Activated CD4-positive, alpha-beta T cell treated with anti-CD3 and anti-CD28 coated beads for 4 hours (primary cell): ENCODE results near the gene VWA5A.
"Not testable (repeated sequence)": the region's sequence is repeated elsewhere in the genome, so short reads cannot be mapped to it uniquely, and the experiment has no call there.

ENCODE experiments used
- DNase-seq, 2 donors: peaks; one replicate each; pipeline ENCODE4 v3.0.0-alpha.2; 2020

Gene VWA5A

GRCh38 chr11:124093330-124093729, 21.9 kb upstream of the VWA5A start:
- no peak for DNase-seq

DNA sequence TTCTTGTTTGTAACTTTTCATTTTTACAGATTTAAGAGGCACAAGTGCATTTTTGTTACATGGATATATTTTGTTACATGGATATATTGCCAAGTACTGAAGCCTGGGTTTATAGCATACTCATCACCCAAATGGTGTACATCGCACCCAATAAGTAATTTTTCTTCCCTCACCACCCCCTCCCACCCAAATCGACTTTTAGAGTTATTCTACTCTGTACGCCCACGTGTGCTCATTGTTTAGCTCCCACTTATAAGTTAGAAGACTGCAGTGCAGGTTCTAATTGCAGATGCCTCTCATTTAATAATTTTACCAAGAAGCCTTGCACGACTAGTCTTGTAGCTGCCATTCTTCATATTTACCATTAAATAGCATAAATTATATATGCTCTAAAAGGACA, 20.5 kb upstream of the VWA5A start:
- no peak for DNase-seq

DNA sequence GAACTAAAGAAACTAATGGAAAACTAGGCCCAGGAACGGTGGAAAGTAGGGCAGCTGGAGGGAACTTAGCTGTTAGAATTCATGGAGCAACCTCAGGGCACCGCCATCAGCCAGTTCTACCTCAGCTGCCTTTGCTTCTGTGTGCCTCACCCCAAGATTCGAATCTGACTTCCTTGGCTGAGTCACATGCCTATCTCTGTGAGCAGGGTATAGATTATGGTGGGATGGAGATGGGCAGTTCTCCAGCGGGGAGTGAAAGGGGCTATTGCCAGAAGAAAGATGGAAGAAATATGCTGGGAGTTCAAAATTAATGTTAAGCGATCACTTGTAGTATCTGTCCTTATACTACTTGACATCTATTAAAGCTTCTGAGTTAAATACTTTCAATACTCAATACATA, 18.9 kb upstream of the VWA5A start:
- no peak for DNase-seq

GRCh38 chr11:124098141-124098540, 17.1 kb upstream of the VWA5A start:
- no peak for DNase-seq

GRCh38 chr11:124101737-124102136, 13.5 kb upstream of the VWA5A start:
- DNase-seq, result no peak

GRCh38 chr11:124108156-124108555, 7.1 kb upstream of the VWA5A start:
- DNase-seq, result no peak

GRCh38 chr11:124109377-124109776, 5.9 kb upstream of the VWA5A start:
- DNase-seq, result no peak

- no peak for DNase-seq
These were observed 5.0 kb upstream of the VWA5A start for GRCh38 chr11:124110201-124110600.

DNA sequence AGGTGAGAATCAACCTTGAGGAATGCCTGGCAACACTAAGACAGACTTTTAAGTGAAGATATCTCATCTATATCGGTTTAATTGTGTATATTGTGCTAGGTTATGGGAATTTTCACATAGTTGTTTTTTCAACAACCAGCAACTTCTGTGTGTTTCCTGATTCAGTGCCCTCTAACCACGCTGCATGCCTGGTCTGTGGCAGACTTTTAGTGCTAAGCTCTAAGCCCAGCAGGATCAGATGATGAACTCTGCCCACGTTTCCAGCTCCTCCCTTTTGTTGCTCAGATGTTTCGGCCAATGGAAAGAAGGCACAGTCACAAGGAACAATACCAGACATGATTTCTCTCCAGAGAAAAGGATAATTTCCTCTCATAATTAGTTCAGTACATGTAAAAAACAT, 1.4 kb upstream of the VWA5A start:
- DNase-seq, result no peak

DNA sequence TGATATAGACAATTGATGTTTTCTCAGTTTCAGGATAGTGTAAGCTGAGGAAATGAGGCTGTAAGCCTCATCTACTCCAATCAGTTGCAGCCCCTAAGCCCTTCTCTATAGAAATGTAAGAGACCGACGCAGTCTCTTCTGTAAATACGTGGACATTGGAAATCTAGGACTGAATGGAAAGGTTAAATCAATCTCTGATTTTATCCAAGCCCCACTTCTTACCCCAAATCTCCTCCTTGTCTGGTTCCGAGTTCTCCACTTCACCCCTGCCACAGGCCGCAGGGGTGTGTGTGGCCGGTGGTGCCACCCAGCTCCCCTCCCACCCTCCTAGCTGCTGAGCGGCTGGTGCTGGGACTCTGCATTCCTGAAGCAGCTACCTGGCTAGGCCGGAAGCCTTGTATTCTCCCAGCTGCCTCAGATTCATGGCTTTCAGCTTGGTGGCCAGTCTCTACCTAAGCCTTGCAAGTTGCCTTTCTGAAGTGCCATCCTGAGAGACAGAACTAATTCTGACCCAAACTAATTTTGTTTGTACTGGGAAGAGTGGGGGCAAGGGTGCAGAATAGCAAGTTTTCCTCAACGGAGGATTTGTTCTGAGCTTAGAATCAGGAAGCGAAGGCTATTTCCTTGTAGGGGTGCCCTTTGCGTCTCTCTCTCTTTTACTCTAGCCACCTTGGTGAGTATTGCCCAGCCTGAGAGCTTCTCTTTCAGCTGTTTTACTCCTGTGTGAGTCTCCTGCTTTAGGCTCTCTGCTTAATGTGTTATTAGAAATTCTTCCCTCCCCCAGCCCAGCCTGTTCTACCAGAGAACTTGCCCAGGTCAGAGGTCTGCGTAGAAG, 749 bp downstream of the VWA5A start:
- peak in 1 of 2 donors; percentile 2 for DNase-seq

DNA sequence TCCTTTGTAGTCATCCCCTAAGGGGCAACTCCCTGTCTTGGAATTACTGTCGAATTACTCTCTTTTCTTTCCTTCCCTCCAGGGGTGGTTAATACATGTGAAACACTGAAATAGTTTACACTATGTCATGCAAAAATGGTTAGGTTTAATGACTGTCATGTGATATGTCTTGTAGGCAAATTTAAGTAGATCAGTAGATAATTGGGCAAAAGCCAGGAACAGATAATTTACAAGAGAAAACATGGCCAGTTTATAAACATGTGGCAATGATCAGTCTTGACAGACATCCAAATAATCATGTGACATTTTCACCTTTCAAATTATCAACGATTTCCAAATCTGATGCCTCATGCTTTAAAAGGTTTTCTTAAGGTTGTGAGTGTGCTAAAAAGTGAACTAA, 3.9 kb downstream of the VWA5A start:
- no peak for DNase-seq

DNA sequence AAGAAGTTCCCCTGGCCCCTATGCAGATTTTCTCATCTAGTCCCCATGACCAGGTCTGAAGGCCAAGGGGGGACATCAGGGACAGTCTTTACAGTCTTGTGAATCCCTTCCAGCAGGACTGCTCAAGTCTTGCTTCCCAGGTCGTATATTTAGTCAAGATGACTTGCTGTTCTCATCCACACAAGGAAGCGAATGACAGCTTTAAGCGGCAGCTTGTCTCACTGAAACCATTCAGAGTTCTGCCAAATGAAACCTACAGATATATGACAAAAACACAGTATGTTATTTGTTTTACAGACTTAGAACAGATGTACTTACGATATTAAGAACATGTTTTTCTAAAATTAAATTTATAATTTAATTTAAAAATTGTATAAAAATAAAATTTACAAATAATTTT, 5.6 kb downstream of the VWA5A start:
- DNase-seq, result no peak

GRCh38 chr11:124122123-124122522, 6.9 kb downstream of the VWA5A start:
- no peak for DNase-seq

DNA sequence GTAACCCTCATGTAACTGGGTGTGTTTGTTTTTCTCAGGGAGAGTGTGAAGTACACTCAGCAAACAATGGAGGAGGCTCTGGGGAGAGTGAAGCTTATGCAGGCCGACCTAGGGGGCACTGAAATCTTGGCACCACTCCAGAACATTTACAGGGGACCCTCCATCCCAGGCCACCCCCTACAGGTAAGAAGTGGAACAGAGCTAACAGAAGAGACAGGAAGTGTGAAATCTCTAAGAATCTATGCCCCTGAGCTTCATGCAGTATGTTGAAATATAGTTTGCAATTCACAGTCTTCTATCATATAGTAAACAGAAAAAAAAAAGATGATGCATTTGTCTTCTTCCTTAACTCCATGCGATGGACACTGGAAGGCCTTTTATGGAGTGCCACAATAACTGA, 8.4 kb downstream of the VWA5A start:
- no peak for DNase-seq

- DNase-seq, result not testable (repeated sequence)
These were observed 11.9 kb downstream of the VWA5A start for GRCh38 chr11:124127134-124127533.

DNA sequence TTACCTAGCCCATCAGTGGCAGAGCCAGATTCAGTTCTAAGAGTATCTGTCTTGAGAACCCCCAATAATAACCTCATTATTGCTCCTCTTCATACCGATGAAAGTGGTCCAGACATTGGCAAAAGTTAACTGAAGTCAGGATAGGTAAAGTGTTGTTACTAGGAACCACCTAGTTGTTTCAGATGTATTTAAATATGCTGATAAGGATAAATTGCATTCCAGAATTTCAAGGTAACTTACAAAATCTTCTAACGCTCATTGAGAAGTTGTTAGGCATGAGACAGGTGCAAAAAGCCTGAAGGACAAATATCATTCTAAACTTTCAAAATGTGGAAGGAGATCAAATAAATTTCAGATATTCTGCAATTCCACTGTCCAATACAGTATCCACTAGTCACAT, 27.8 kb downstream of the VWA5A start:
- DNase-seq, result no peak

GRCh38 chr11:124147951-124148350, 32.7 kb downstream of the VWA5A start:
- no peak for DNase-seq

- no peak for DNase-seq
These were observed 35.4 kb downstream of the VWA5A start for GRCh38 chr11:124150684-124151083.

DNA sequence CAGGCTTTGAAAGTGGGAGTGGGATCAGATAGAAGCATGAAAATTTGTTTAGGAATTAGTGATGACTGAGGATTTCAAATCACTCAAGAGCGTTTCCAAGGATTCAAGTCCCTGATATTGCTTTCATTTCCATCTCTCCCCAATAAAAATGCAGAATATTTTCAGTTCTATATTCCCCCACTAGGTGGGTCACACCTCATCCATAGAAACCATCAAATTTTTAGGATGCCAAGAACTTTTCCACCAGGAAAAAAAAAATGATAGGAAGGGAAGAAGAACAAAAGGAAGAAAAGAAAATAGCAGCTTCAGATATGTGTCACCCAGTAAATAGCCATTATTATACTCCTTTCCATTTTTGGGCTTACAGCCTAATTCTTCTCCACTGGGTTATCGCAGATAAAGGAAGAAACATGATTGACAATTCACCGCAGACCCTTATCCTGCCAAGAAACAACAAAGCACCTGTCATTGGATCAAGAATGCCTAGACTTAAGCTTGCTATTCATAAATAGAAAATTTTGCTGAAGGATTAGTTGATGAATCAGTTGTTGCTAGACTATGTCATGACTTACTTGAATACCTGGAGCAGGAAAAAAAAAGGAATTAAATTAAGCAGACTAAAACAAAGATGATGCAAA, 37.6 kb downstream of the VWA5A start:
- DNase-seq, result no peak

GRCh38 chr11:124153821-124154220, 38.6 kb downstream of the VWA5A start:
- no peak for DNase-seq

GRCh38 chr11:124159481-124159880, 44.2 kb downstream of the VWA5A start:
- no peak for DNase-seq

DNA sequence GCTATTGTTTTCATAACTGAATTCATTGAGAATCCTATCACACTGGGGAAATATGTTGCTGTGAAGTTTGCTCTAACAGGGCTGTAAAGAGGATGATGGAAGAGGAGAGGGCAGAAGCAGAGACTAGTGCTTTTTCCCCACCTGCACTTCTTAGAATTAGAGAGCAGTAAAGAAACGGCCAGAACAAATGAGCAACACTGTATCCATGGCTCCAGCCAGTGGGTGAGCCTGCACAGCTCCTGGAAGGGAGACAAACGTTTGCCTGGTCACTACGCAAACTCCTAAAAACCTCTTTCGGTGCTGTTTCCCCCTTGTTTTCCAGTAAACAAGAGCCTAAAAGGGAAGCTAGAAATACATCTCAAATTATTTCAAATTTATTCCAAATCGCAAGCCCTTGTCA, 45.7 kb downstream of the VWA5A start:
- no peak for DNase-seq

- no peak for DNase-seq
These were observed 52.6 kb downstream of the VWA5A start for GRCh38 chr11:124167826-124168231.

- no peak for DNase-seq
These were observed 53.5 kb downstream of the VWA5A start for GRCh38 chr11:124168796-124169195.

GRCh38 chr11:124170315-124170714, 55.1 kb downstream of the VWA5A start:
- not testable (repeated sequence) for DNase-seq
